ENCODE measurements around the gene KY.

DNA sequence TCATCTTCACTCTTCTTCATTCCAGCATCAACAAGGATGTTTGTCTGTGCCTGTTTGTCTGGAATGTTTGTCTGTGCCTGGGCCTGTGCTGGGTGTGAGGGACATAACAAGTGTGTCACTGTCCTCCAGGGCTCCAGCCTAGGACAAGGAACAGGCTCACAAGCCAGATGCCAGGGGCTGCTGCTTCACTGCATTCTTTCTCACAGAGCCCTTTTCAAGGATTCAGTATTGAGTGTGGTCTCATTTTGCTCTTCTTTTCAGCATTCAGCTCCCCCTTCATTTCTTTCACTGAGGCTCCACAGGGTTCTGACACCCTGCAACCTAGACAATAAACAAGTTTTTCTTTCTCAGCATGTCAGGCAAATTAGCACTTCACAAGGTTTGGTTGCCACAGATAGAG lies 43.6 kb upstream of the KY start:
- no peak for TF ChIP-seq POLR2A (IDR thresholded peaks at IDR 0.05)
- TF ChIP-seq, protein P1, sequence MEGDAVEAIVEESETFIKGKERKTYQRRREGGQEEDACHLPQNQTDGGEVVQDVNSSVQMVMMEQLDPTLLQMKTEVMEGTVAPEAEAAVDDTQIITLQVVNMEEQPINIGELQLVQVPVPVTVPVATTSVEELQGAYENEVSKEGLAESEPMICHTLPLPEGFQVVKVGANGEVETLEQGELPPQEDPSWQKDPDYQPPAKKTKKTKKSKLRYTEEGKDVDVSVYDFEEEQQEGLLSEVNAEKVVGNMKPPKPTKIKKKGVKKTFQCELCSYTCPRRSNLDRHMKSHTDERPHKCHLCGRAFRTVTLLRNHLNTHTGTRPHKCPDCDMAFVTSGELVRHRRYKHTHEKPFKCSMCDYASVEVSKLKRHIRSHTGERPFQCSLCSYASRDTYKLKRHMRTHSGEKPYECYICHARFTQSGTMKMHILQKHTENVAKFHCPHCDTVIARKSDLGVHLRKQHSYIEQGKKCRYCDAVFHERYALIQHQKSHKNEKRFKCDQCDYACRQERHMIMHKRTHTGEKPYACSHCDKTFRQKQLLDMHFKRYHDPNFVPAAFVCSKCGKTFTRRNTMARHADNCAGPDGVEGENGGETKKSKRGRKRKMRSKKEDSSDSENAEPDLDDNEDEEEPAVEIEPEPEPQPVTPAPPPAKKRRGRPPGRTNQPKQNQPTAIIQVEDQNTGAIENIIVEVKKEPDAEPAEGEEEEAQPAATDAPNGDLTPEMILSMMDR (IDR thresholded peaks at IDR 0.05): no peak
